HG02588 (cell line): ENCODE measurements around the gene RNF113B.

Experiments
- ATAC-seq: cut with Tn5 transposase; IDR thresholded peaks from one replicate; pipeline ENCODE4 v1.9.1; 2021; ENCODE audit warnings: mild to moderate bottlenecking, moderate library complexity; ENCODE audit not compliant: unreplicated experiment

Gene RNF113B

DNA sequence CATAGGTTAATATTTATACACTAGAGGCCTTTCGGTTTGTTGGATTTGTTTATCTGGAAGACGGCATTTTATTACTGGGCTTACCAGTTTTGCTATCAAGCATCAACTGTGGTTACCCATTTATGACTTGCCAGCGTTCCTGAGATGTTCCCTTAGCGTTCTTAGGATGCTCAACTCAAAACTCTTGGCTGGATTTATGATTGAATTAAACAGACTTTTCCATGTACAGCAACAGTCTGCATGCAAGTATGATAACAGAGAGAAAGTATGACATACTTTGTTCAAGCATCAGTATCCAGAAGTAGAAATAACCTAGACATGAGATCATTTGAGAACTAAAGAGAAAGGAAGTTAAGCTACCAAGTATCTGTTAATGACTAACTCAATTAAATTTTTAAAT is 29.9 kb upstream of the RNF113B start:
- ATAC-seq, result no peak

DNA sequence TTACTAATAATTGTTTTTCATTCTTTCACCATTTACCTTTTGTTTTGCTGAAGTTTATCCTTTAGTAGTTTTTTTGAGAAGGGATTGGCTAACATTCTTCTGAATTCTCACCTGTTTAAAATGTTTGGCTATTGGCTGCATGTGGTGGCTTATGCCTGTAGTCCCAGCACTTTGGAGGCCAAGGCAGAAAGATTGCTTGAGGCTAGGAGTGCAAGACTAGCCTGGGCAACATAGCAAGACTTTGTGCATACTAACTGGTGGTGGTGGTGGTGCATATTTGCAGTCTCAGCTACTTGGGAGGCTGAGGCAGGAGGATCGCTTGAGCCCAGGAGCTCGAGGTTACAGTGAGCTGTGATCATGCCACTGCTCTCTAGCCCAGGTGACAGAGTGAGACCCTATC is 27.5 kb upstream of the RNF113B start:
- no peak for ATAC-seq

- no peak for ATAC-seq
Measured at GRCh38 chr13:98203646-98204326, 26.7 kb upstream of the RNF113B start.

GRCh38 chr13:98201984-98202383 is 24.9 kb upstream of the RNF113B start:
- ATAC-seq, result no peak

DNA sequence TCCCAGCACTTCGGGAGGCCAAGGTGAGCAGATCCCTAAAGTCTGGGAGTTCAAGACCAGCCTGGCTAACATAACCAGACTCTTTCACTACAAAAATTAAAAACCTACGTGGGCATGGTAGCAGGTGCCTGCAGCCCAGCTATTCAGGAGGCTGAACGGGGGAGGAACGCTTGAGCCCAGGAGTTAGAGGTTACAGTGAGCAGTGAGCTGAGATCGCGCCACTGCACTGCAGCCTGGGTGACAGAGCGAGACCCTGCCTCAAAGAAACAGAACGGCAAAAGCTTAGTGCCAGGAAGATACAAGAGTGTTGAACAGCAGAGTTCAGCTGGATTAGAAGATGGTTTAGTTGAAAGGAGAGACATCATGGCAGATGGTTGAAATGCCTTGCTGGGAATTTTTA is 24.1 kb upstream of the RNF113B start:
- ATAC-seq, result no peak

GRCh38 chr13:98200211-98200878 is 23.3 kb upstream of the RNF113B start:
- no peak for ATAC-seq

- no peak for ATAC-seq
Measured at GRCh38 chr13:98199480-98199879, 22.4 kb upstream of the RNF113B start.

GRCh38 chr13:98198683-98199082 is 21.6 kb upstream of the RNF113B start:
- no peak for ATAC-seq

DNA sequence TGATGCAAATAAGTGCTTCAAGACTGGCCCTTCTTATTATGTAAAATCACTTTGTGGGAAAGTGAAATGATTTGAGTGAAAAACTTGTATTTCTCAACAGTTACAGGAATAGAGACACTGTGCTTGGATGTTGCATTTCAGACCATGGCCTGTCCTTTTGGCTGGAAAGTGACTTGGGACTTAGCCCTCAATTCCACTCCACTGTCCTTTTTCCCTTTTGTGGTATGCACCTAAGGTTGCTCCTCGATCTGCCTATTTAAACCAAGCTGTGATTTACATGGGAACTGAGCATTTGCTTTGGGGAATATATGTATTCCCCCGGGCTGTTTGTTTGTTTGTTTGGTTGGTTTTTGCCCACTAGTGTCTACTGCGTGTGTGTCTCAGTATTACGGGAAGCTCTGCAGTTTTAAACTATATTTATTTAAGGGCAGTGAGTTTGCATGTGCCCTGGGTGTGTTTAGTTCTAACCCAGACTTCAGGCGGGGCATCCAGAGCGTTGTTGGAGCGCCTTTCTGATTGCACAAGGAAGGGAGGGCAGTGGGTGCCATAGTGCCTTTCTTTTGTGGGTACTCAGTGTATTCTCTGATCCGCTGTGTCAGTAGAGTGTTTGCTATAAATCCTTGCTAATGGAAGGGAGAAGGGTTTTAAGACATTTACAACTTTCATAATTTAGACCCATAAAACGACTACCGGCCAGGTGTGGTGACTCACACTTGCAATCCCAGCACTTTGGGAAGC is 18.2 kb upstream of the RNF113B start:
- no peak for ATAC-seq

- ATAC-seq, result no peak
Measured at GRCh38 chr13:98192008-98192407, 14.9 kb upstream of the RNF113B start.

DNA sequence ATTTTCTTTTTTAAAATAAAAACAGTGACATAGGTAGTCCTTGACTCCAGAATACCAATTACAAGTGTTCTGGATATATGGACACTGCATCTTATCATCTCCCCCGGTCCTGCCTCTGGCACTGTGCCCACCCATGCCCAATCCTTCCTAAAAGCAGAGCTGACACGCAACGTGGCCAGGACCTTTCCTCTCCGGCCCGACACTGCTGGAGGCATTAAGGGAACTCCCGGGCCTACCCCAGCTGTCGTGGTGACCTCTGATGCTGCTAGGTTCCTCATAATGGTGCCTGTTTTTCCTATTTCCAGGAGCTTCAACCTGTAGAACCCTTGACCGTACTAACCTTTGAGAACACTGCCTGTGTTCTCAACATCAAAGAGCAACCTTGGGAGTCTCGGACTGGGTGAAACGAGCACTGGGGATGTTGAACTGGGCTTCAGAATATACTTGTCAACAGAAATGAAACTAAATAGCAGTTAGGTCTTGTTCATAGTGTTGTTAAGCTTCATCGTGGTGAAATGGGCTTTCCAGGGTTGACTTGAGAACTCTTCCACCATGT is 13.9 kb upstream of the RNF113B start:
- no peak for ATAC-seq

- no peak for ATAC-seq
Measured at GRCh38 chr13:98189841-98190505, 12.9 kb upstream of the RNF113B start.

GRCh38 chr13:98188544-98189166 is 11.6 kb upstream of the RNF113B start:
- ATAC-seq, result no peak

GRCh38 chr13:98187965-98188261 is 10.8 kb upstream of the RNF113B start:
- no peak for ATAC-seq

GRCh38 chr13:98187155-98187964 is 10.3 kb upstream of the RNF113B start:
- ATAC-seq, result no peak

- no peak for ATAC-seq
Measured at GRCh38 chr13:98184792-98185191, 7.7 kb upstream of the RNF113B start.

DNA sequence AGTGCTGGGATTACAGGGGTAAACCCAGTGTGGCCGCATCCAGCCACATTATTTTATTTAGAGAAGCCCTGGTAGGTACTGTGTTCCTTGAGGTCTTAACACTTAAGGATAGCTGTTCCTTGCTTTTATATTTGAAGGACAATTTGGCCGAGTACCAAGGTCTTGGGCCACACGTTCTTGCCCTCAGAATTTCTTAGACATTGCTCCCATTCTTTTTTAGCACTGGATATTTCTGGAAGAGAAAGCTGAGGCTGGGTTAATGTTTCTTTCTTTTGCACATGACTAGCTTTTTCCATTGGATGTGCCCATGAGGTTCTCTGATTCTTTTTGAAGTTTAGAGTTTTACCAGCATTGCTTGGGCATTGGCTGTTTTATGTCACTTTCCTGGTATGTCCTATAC is 5.5 kb upstream of the RNF113B start:
- ATAC-seq, result no peak

DNA sequence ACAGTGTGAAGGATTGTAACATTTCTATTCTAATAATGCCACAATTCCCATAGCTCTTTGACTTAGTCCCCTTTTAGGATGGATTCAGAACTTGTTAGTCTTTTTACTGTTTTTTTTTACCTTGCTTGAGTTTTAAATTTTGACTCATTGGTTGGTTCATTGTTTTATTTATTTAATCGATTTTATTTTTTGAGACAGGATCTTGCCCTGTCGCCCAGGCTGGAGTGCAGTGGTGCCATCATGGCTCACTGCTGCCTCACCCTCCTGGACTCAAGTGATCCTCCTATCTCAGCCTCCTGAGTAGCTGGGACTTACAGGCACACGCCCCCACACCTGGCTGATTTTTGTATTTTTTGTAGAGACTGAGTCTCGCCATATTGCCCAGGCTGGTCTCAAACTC is 5.1 kb upstream of the RNF113B start:
- no peak for ATAC-seq

- no peak for ATAC-seq
Measured at GRCh38 chr13:98181111-98181815, 4.2 kb upstream of the RNF113B start.

DNA sequence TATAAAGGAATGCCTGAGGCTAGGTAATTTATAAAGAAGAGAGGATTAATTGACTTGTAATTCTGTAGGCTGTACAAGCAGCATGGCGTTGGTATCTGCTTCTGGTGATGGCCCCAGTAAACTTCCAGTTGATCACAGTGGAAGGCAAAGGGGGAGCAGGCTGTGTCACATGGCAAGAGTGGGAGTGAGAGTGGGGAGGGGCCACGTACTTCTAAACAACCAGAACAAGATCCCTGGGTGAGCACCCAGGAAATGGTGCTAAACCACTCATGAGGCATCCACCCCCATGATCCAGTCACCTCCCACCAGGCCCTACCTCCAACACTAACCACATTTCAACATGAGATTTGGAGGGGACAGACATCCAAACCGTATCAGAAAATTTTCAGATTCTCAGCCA is 3.0 kb upstream of the RNF113B start:
- no peak for ATAC-seq
